IPS-11a (cell line): Measurements from ENCODE around the gene TMEM79.

Source experiments
- H3K4me3 ChIP-seq: one replicate; pipeline ENCODE4 v1.5.1; 2013; ENCODE audit warnings: low read depth, low read length, control low read depth

TMEM79 gene

DNA sequence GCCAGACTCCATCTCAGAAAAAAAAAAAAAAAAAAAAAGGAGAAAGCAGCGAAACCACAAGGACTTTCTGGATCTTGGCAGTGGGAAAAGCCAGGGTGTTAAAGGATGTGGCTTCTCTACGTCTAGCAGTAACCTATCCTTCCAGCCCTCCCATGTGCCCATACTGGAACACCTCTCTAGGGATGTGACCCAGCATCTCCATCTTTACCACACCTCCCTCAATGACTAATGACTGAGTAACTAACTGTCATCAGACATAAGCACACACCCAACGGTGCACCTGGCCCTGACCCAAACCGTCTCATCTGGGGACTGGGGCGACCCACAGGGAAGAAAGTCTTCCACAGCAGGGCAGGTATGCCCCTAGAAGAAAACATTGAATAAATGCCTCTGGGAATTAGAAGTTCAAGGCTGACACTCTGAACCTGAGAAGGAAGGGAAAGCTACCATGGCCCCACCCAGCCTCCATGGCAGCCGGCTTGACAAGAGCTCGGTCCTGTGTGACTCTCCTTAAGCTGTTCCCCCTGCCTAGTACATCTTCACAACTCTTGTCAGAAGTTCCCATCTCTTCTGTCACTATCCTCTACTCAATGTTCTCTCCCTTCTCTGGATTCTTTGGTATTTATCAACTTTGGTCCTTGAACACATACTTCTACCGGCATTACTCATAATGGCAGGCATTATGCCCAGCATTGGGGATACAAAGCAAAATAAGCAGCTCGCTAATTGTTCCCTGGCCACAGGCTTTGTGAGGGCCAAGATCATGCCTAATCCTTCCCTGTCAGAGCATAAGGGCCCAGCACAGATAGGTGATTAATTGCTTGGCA, 21.5 kb upstream of the TMEM79 start:
- H3K4me3 ChIP-seq, result no peak overlapping the region

DNA sequence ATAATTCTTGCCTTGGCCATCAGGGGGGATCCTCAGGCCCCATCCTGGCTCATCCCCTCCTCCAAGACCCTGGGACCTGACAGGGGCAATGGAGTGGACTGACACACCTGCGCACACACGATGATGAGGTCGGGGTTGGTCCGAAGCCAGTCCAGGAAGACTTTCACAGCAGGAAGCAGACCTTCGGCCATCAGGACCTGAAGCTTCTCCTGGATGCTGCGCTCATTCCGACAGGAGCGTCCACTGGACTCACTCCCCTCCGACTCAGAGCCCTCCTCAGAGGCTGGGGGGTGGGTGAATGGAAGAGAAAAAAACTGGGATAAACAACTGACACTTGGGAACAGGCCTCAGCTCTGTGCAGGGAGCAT, 20.9 kb upstream of the TMEM79 start:
- H3K4me3 ChIP-seq, result no peak overlapping the region

GRCh38 chr1:156266051-156266450, 18.1 kb upstream of the TMEM79 start:
- H3K4me3 ChIP-seq, result no peak overlapping the region

DNA sequence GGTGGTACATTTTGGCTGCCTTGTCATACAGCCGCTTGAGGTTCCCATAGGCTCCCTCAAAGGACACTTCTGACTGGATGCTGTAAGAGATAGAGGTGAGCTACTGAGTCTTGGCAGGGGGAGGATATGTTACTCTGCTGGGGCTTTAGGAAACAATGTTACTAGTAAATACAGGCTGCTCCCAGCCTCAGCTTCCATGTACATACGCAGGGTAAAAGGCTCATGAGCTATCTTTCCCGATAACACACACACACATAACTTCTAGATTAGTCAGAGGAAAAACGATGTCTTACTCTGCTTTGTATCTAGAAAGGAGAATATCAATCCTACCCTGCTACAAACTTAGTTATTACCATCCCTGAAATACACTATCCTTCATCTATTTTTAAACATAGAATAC, 15.8 kb upstream of the TMEM79 start:
- H3K4me3 ChIP-seq, result no peak overlapping the region

- H3K4me3 ChIP-seq, result no peak overlapping the region
Observed at GRCh38 chr1:156270314-156270713, 13.8 kb upstream of the TMEM79 start.

DNA sequence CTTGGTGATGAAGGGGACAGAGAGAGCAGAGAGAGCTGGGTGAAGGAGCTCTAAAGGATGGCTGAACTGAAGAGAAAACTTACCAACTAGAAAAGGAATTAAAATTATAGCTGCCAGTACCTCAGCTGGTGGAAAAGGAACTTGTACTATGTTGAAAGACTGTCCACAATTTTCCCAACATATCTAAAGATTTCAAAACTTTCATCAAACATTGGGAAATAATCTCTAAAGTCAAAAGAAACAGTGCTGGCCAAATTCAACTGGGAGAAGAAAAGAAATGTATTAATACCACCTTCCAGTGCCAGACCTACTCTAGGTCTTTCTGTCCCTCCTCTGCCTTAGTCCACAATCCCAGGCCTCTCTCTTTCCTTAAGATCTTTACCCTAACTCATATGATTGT, 7.6 kb upstream of the TMEM79 start:
- H3K4me3 ChIP-seq, result no peak overlapping the region

GRCh38 chr1:156276966-156277381, 7.2 kb upstream of the TMEM79 start:
- no peak overlapping the region for H3K4me3 ChIP-seq

- H3K4me3 ChIP-seq, result no peak overlapping the region
Observed at GRCh38 chr1:156279837-156280236, 4.3 kb upstream of the TMEM79 start.

- H3K4me3 ChIP-seq, result peak overlapping the region; percentile 88
Observed at GRCh38 chr1:156281281-156281680, 2.8 kb upstream of the TMEM79 start.

GRCh38 chr1:156281693-156282478, 2.2 kb upstream of the TMEM79 start:
- peak overlapping the region; percentile 88 for H3K4me3 ChIP-seq

DNA sequence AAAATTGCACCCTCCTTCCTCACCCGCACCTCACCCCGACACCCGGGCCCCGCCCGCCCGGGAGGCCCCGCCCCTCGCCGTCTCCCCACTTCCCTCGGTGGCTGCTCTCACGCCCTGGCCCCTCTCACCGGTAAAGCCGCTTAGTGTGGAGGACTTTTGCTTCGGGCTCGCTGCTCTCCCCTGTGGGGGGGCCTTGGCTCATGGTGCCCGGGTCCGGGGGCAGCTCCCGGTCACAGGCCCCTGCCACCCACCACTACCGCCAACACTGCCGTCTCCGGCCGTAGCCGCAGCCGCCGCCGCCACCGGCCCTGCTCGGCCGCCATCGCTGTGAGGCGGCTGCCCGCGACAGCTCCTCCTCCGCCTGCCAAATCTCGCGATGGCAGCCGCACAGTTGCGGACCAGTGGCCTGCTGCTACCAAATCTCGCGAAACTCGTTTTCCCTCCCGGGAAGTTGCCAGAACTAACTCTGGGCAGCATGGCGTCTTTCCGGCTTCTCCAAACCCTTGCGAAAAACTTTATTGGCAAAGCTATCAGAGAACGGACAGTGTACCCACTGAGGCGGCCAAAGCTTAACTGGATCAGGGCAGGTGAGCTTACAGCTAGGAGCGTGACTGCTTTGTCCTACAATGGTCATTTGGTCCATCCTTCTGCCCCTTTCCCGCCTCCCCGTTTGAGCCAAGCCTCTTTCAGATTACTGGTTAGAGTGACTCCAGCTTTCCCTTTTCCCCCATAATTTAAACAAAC, 1.5 kb upstream of the TMEM79 start, which contains the start of gene SMG5:
SMG5 (minus strand) TSS at position 347 of the 744 bp plus-strand sequence; CDS start at position 202, 145 bp downstream.
- peak within 1 kb of the TSS; percentile 88 for H3K4me3 ChIP-seq

- peak overlapping the region; percentile 88 for H3K4me3 ChIP-seq
Observed at GRCh38 chr1:156283521-156283920, 604 bp upstream of the TMEM79 start.

DNA sequence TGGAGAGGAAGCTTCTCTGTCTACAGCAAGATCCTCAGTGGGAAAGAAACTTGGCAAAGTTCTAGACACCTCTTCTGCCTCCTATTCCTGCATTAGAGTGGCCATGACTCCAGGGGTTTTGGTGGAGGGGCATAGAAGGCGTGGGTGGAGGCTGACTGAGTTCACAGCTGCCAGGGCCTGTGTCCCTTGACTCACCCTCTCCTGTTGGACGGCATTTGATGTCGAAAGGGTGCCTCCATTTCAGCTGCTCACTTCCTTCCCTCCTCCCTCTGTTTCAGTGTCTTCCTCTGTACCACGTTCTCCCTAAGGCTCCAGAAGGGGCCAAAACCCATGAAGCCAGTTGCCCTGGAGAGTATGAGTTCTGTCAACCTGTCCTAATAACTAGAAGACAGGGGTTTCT, 632 bp downstream of the TMEM79 start:
- no peak overlapping the region for H3K4me3 ChIP-seq

- no peak overlapping the region for H3K4me3 ChIP-seq
Observed at GRCh38 chr1:156285437-156285836, 1.3 kb downstream of the TMEM79 start.

- no peak overlapping the region for H3K4me3 ChIP-seq
Observed at GRCh38 chr1:156286061-156286460, 1.9 kb downstream of the TMEM79 start.

GRCh38 chr1:156289857-156290256, 5.7 kb downstream of the TMEM79 start:
- H3K4me3 ChIP-seq, result no peak overlapping the region

DNA sequence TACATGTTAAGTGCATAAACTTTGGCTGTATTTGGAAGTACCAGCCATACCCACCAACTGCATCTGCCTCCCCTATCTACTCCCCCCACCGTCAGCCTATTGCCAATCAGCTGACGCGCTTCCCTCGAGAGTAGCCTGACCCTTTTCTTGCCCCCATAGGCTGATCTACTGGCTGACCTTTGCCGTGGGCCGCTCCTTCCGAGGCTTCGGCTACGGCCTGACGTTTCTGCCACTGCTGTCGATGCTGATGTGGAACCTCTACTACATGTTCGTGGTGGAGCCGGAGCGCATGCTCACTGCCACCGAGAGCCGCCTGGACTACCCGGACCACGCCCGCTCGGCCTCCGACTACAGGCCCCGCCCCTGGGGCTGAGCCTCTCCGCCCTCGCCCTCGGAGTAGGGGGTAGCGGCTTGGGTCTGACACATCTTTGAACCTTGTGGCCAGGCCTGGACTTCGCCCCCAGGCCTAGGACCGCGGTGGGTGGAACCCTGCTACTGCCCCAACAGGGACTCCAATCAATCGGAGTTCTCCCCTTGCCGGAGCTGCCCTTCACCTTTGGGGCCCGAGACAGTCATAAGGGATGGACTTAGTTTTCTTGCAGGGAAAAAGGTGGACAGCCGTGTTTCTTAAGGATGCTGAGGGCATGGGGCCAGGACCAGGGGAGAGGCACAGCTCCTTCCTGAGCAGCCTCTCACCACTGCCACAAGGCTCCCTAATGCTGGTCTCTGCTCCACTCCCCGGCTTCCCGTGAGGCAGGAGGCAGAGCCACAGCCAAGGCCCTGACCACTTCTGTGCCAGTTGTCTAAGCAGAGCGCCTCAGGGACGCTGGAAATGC, 7.3 kb downstream of the TMEM79 start:
- H3K4me3 ChIP-seq, result peak overlapping the region; percentile 24

GRCh38 chr1:156293098-156293434, 8.9 kb downstream of the TMEM79 start:
- no peak overlapping the region for H3K4me3 ChIP-seq

DNA sequence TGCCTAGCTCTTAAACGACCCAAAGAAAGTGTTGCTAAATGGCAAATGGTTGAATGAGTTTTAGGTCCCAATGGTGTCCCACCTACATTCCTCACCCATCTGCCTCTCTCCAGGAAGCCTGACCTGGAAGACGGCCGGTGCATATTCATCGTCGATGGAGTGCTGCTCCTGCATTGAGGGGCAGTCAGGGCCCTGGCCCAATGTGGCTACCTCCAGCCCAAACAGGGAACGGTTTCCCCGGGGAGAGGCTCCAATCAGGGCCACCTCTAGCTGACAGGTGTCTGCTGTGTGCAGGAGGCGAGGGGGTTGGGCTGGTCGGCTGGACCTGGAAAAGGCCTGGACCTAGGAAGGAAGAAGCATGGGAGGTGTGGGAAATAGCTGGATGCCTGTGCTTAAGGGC, 9.8 kb downstream of the TMEM79 start:
- H3K4me3 ChIP-seq, result no peak overlapping the region

DNA sequence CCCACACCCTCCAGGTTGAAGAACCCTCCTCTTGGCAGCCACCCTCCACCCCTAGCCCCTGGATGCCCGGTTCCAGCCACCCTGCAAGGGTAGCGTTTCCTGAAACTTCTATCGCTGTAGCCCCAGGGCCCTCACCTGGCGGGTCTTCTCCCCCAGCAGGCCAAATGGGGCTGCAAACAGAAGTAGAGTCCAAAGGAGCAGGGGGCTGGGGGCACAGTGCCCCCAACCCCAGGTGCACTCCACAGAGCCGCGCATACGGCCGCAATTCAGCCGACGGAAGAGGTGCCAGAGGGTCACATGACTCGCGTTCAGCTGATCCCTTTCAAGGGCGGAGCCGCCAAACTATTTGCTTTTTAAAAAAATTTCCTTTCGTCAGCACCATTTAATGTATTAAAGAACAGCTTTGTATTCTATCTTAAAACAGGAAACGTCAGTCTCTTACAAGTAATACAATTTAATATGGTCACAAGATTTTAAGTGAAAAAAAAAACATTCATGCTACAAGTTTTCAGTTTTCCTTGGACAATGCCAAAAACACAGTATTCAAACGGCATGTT, 11.3 kb downstream of the TMEM79 start, which contains the start of gene GLMP:
GLMP (minus strand) TSS at position 289 of the 557 bp plus-strand sequence; CDS start at position 255, 34 bp downstream.
- H3K4me3 ChIP-seq, result peak within 1 kb of the TSS; percentile 56
